ENCODE results near the gene KCTD15.

- TF ChIP-seq CTCF (IDR thresholded peaks at IDR 0.05): no peak
- TF ChIP-seq POLR2AphosphoS5 (IDR thresholded peaks at IDR 0.05): no peak
- TF ChIP-seq POLR2A (IDR thresholded peaks at IDR 0.05; ENCODE audit: low read depth): no peak
- TF ChIP-seq EP300 (IDR thresholded peaks at IDR 0.05): no peak
Measured at GRCh38 chr19:33759356-33759755, 37.3 kb upstream of the KCTD15 start.

Measured in esophagus muscularis mucosa (tissue), 4 donors.